Hematopoietic multipotent progenitor cell treated with erythropoietin and hydrocortisone succinate and interleukin-3 and kit ligand, for 8 days (in vitro differentiated cells): ENCODE measurements around the gene SP3.

Experiments
- DNase-seq: peaks from one replicate; pipeline ENCODE4 v3.0.0-alpha.2; 2015

The SP3 gene

GRCh38 chr2:173884025-173884802 lies 81.0 kb downstream of the SP3 start:
- DNase-seq, result peak; percentile 68

- no peak for DNase-seq
These were observed 83.3 kb downstream of the SP3 start for GRCh38 chr2:173881886-173882285.

GRCh38 chr2:173881461-173881860 lies 83.7 kb downstream of the SP3 start:
- peak; percentile 81 for DNase-seq

GRCh38 chr2:173880561-173880960 lies 84.6 kb downstream of the SP3 start:
- no peak for DNase-seq

GRCh38 chr2:173876833-173877413 lies 88.2 kb downstream of the SP3 start:
- no peak for DNase-seq

- DNase-seq, result no peak
These were observed 90.3 kb downstream of the SP3 start for GRCh38 chr2:173874894-173875237.

- no peak for DNase-seq
These were observed 90.9 kb downstream of the SP3 start for GRCh38 chr2:173874003-173874893.

- DNase-seq, result no peak
These were observed 92.5 kb downstream of the SP3 start for GRCh38 chr2:173872714-173873113.

- DNase-seq, result no peak
These were observed 95.6 kb downstream of the SP3 start for GRCh38 chr2:173869244-173870229.

- no peak for DNase-seq
These were observed 96.8 kb downstream of the SP3 start for GRCh38 chr2:173868406-173868805.

GRCh38 chr2:173866874-173867618 lies 98.1 kb downstream of the SP3 start:
- no peak for DNase-seq

GRCh38 chr2:173865971-173866873 lies 99.0 kb downstream of the SP3 start:
- no peak for DNase-seq

GRCh38 chr2:173862612-173863217 lies 102.5 kb downstream of the SP3 start:
- DNase-seq, result no peak

- no peak for DNase-seq
These were observed 104.6 kb downstream of the SP3 start for GRCh38 chr2:173860566-173860965.

- DNase-seq, result no peak
These were observed 105.1 kb downstream of the SP3 start for GRCh38 chr2:173860082-173860481.

- DNase-seq, result no peak
These were observed 106.9 kb downstream of the SP3 start for GRCh38 chr2:173858291-173858731.
